ENCODE data around the gene UCHL3. TPM values are rescaled to one million over a fixed set of nuclear protein-coding genes. Genes with fewer than 3 reads are reported as not detected.
"Not testable (repeated sequence)": the region's sequence is repeated elsewhere in the genome, so short reads cannot be mapped to it uniquely, and the experiment has no call there.

The UCHL3 gene
- total RNA-seq, result 32.1 and 44.8 TPM in 2 replicates

DNA sequence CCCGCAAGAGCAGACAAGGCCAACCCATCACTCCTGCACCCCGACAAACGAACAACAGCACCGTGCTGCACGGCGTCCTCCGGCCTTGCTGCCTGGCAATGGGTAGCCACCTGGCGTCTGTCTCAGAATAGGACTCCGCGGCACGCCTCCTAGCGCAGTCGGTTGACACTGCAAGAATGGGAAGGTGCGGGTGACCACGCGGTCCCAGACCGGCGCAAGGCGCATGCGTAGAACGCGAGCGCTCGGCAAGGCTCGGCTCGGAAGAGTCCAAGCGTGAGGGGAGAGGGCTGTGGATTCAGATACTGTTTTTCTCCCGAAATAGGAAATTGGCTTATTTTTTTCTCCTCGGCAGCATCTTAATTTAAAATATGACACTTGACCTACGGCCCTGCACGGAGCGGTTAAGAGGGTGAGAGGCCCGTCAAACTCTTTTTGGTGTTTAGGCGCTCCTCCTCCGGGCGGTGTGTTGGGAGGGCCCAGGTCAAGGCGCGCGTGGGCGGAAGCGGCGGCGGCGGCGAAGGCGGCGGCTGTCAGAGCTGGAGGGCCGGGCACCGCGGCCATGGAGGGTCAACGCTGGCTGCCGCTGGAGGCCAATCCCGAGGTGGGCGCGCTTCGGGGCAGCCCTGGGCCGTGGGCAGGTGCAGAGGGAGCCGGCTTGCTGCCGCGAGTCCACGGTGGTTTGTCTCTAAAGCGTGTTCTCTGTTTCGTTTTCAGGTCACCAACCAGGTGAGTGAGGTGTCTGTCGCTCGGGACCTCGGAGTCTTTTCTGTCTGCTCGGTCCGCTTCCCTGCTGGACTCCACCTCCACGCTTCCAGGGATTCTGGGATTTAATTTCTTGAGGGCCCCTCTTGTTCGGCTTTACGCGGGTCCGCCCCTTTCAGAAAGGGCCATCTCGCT is at the start of gene UCHL3:
TSS of gene UCHL3 (plus strand) at position 530 of the 897 bp plus-strand sequence. CDS start at position 560, 30 bp downstream.
- peak; percentile 90 to 95 for DNase-seq (ENCODE audit: low read depth in 2 of 2)

DNA sequence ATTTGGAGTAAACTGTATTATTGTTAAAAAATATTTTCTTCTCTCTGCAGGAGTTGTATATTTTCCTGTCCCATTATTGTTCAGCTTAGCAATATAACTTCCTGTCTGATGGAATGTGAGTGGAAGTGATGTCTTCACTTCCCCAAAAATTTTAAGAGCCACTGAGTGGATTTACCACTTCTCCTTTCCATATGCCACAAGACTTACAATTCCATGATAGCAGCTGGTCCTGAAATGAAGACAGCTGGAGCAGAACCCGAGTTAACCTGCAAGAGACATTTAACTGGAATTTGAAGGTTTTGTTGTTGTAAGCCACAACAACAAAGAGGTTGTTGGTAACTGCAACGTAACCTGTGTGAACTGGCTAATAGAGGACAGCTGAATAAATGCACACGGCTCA is 44.3 kb upstream of the UCHL3 start:
- no peak for DNase-seq (ENCODE audit: low read depth in 2 of 2)

- no peak for DNase-seq (ENCODE audit: low read depth in 2 of 2)
Measured at GRCh38 chr13:75506018-75506417, 43.6 kb upstream of the UCHL3 start.

GRCh38 chr13:75507027-75508001 is 42.3 kb upstream of the UCHL3 start:
- DNase-seq (ENCODE audit: low read depth in 2 of 2), result no peak

- DNase-seq (ENCODE audit: low read depth in 2 of 2), result no peak
Measured at GRCh38 chr13:75508002-75508548, 41.5 kb upstream of the UCHL3 start.

GRCh38 chr13:75511051-75511625 is 38.5 kb upstream of the UCHL3 start:
- no peak for DNase-seq (ENCODE audit: low read depth in 2 of 2)

DNA sequence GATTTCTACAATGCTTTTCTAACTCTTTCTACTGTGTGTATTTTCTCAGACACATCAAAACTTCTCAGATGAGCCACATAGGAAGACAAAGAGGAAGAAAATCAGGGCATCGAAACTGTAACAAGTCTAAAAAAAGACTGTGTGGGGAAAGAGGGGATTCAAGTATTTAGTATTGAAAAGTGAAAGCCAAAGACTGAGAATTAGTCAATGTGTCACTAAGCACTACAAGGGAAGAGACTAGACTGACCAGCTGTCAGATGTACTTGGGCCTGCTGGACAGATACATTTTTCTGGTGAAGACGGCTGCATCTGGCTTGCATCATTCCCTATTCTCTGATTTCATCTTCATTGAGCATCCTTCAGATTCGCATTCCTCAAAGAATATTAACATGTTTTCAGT is 37.3 kb upstream of the UCHL3 start:
- no peak for DNase-seq (ENCODE audit: low read depth in 2 of 2)

- no peak for DNase-seq (ENCODE audit: low read depth in 2 of 2)
Measured at GRCh38 chr13:75513271-75513670, 36.3 kb upstream of the UCHL3 start.

GRCh38 chr13:75514080-75514995 is 35.3 kb upstream of the UCHL3 start:
- DNase-seq (ENCODE audit: low read depth in 2 of 2), result no peak

GRCh38 chr13:75518439-75519088 is 31.0 kb upstream of the UCHL3 start:
- DNase-seq (ENCODE audit: low read depth in 2 of 2), result no peak

GRCh38 chr13:75521956-75522355 is 27.6 kb upstream of the UCHL3 start:
- no peak for DNase-seq (ENCODE audit: low read depth in 2 of 2)

- DNase-seq (ENCODE audit: low read depth in 2 of 2), result no peak
Measured at GRCh38 chr13:75530549-75530961, 19.0 kb upstream of the UCHL3 start.

GRCh38 chr13:75533861-75534260 is 15.7 kb upstream of the UCHL3 start:
- no peak for DNase-seq (ENCODE audit: low read depth in 2 of 2)

- peak; percentile 53 to 79 for DNase-seq (ENCODE audit: low read depth in 2 of 2)
Measured at GRCh38 chr13:75537401-75538365, 11.9 kb upstream of the UCHL3 start, which contains the start of gene COMMD6. COMMD6 (minus strand) TSS chr13:75537841; CDS start chr13:75537805, 36 bp downstream.

- no peak for DNase-seq (ENCODE audit: low read depth in 2 of 2)
Measured at GRCh38 chr13:75541287-75541686, 8.3 kb upstream of the UCHL3 start.

DNA sequence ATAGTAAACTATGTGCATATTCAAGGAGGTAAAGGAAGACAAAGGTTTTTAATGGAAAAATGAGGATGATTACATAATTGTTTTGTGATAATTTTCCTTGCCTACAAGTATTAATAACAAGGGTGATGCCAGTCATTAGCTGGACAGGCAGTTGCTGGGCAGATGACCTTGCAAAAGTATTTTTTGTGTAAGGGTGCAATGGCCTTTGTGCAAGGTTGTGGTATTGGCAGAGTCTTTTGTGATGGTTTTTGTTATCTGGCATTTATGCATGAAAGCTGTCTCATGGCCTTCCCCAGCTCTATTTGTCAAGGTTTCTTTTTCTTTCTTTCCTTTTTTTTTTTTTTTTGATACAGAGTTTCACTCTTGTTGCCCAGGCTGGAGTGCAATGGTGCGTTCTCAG is 7.6 kb upstream of the UCHL3 start:
- DNase-seq (ENCODE audit: low read depth in 2 of 2), result no peak

DNA sequence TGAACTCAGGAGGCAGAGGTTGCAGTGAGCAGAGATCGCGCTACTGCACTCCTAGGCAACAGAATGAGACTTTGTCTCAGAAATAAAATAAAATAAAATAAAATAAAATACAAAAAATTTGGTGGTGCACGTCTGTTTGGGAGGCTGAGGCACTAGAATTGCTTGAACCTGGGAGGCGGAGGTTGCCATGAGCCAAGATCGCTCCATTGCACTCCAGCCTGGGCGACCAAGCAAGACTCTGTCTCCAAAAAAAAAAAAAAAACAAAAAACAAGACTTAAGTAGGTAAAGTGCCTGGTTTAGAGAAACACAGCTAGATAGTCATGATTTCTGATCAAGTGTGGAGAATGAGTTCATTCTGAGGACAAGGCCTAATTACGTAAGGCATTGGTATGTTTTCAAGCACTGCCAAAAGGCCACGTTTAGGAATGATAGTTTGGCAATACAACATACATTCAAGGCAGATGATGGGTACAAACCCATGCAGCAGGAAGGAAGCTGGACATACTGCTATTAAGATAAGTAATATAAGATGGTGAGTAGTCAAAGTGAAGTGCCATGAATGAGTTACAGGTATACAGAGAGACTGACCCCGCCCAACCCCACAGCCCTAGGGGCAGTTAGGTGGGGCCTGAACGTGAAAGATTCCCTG is 4.8 kb upstream of the UCHL3 start:
- DNase-seq (ENCODE audit: low read depth in 2 of 2), result no peak

DNA sequence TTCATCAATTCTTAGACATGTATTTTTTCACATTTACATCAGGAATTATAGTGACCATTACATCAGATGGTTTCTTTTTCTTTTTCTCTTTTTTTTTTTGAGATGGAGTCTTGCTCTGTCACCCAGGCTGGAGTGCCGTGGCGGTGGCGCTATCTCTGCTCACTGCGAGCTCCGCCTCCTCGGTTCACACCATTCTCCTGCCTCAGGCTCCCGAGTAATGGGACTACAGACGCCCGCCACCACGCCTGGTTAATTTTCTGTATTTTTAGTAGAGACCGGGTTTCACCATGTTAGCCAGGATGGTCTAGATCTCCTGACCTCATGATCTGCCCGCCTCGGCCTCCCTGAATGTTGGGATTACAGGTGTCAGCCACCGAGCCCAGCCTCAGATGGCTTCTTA is 4.2 kb upstream of the UCHL3 start:
- not testable (repeated sequence) for DNase-seq (ENCODE audit: low read depth in 2 of 2)
